ENCODE data around the gene OR2AG2.

Gene OR2AG2

DNA sequence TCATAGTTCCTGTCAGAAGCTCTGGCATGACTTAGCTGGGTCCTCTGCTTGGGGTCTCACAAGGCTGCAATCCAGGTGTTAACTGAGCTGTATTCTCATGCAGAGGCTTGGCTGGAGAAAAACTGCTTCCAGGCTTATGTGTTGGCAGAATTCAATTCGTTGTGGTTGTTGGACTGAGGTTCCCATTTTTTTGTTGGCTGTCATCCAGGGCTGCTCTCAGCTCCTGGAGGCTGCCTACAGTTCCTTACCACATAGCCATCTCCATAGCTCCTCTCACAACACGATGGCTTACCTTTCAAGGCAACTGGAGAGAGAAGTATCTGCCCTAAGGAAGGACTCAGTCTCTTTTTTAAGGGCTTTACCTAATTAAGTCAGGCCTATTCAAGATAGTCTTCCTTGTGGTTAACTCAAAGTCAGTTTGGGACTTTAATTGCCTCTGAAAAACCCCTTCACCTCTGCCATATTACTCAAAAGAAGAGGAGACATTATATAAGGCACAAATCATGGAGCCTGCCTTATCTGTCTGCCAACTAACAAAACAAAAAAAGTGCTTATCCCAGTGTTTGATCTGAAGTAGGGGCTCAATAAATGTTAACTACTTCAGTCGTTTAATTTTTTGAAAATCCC, 35.2 kb downstream of the OR2AG2 start:
- no peak overlapping the region for H3K9ac ChIP-seq (ENCODE audit: low read length)
- TF ChIP-seq, protein P1, sequence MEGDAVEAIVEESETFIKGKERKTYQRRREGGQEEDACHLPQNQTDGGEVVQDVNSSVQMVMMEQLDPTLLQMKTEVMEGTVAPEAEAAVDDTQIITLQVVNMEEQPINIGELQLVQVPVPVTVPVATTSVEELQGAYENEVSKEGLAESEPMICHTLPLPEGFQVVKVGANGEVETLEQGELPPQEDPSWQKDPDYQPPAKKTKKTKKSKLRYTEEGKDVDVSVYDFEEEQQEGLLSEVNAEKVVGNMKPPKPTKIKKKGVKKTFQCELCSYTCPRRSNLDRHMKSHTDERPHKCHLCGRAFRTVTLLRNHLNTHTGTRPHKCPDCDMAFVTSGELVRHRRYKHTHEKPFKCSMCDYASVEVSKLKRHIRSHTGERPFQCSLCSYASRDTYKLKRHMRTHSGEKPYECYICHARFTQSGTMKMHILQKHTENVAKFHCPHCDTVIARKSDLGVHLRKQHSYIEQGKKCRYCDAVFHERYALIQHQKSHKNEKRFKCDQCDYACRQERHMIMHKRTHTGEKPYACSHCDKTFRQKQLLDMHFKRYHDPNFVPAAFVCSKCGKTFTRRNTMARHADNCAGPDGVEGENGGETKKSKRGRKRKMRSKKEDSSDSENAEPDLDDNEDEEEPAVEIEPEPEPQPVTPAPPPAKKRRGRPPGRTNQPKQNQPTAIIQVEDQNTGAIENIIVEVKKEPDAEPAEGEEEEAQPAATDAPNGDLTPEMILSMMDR (IDR thresholded peaks at IDR 0.05; ENCODE audit: low read depth, low read length): no peak
- no peak for TF ChIP-seq EZH2phosphoT487 (IDR thresholded peaks at IDR 0.05; ENCODE audit: low read depth)
- peaks cover 12% of the 10 kb centered on the region; the same call in 1 of the 2 replicates for H3K27me3 ChIP-seq (ENCODE audit: low read depth, low read length)
- H3K4me1 ChIP-seq (ENCODE audit: low read length): peaks cover 29% of the 10 kb centered on the region
- no peaks in the 10 kb centered on the region for H3K79me2 ChIP-seq (ENCODE audit: low read length)
- no peak overlapping the region for H3K27ac ChIP-seq (ENCODE audit: low read length)
- H3K4me2 ChIP-seq (ENCODE audit: low read length): peak overlapping the region; percentile 43
- H4K20me1 ChIP-seq (ENCODE audit: insufficient read depth, low read length): no peaks in the 10 kb centered on the region
- no peaks in the 10 kb centered on the region for H3K36me3 ChIP-seq (replicated peaks; ENCODE audit: low read depth, low read length)
- no peaks in the 10 kb centered on the region for H3K9me3 ChIP-seq (ENCODE audit: insufficient read depth, low read length)
- H2AFZ ChIP-seq (ENCODE audit: low read depth, low read length): no peak overlapping the region
- no peak overlapping the region for H3K4me3 ChIP-seq (ENCODE audit: low read length)

DNA sequence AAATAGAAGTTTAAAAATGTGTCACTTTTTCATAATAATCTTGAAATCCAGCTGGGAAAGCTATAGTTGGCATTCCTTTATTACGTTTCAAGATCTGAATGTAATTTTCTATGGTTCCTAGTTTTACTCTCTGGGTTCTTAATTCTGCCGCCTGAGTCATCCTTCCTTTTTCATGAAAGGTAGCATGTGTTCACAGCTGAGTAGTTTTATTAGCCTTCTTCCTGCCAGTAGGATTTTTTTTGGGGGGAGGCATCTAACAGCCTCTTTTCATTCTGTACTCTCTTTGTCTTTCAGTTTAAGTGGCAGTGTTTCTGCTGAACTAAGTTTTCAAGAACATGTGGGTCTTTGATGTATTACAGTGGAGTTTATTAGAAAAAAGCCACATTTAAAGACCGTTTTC, 36.5 kb downstream of the OR2AG2 start:
- Histone ChIP-seq H3K36me3 (replicated peaks; ENCODE audit: low read depth, low read length) (no peaks in the 10 kb centered on the region), H3K4me3 (ENCODE audit: low read length) (no peak overlapping the region), H3K27ac (ENCODE audit: low read length) (no peak overlapping the region), H3K9ac (ENCODE audit: low read length) (no peak overlapping the region), H3K27me3 (ENCODE audit: low read depth, low read length) (peaks cover 12% of the 10 kb centered on the region; the same call in 1 of the 2 replicates), H4K20me1 (ENCODE audit: insufficient read depth, low read length) (no peaks in the 10 kb centered on the region), H3K79me2 (ENCODE audit: low read length) (no peaks in the 10 kb centered on the region), H2AFZ (ENCODE audit: low read depth, low read length) (no peak overlapping the region), H3K4me1 (ENCODE audit: low read length) (peaks cover 29% of the 10 kb centered on the region), H3K9me3 (ENCODE audit: insufficient read depth, low read length) (no peaks in the 10 kb centered on the region), H3K4me2 (ENCODE audit: low read length) (0 out of 2 replicates have a peak overlapping the region, but pooled peaks have one; percentile 5)
- TF ChIP-seq, protein P1 (IDR thresholded peaks at IDR 0.05; ENCODE audit: low read depth, low read length): no peak
- TF ChIP-seq EZH2phosphoT487 (IDR thresholded peaks at IDR 0.05; ENCODE audit: low read depth): no peak

DNA sequence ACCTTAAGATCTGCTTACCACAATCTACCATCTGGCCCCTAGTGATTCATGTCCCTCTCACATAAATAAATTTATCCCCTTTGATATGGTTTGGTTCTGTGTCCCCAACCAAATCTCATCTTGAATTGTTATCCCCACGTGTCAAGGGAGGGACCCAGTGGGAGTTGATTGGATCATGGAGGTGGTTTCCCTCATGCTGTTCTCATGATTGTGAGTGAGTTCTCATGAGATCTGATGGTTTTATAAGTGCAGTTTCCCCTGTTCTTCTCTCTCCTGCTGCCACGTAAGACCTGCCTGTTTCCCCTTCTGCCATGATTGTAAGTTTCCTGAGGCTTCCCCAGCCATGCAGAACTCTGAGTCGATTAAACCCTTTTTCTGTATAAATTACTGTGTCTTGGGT, 37.2 kb downstream of the OR2AG2 start:
- Histone ChIP-seq H2AFZ (ENCODE audit: low read depth, low read length) (no peak overlapping the region), H3K9me3 (ENCODE audit: insufficient read depth, low read length) (no peaks in the 10 kb centered on the region), H3K36me3 (replicated peaks; ENCODE audit: low read depth, low read length) (no peaks in the 10 kb centered on the region), H4K20me1 (ENCODE audit: insufficient read depth, low read length) (no peaks in the 10 kb centered on the region), H3K9ac (ENCODE audit: low read length) (no peak overlapping the region), H3K4me1 (ENCODE audit: low read length) (peaks cover 29% of the 10 kb centered on the region), H3K79me2 (ENCODE audit: low read length) (no peaks in the 10 kb centered on the region), H3K4me3 (ENCODE audit: low read length) (no peak overlapping the region), H3K27ac (ENCODE audit: low read length) (no peak overlapping the region), H3K4me2 (ENCODE audit: low read length) (no peak overlapping the region), H3K27me3 (ENCODE audit: low read depth, low read length) (peaks cover 12% of the 10 kb centered on the region; the same call in 1 of the 2 replicates)
- TF ChIP-seq, protein P1 (IDR thresholded peaks at IDR 0.05; ENCODE audit: low read depth, low read length): no peak
- no peak for TF ChIP-seq EZH2phosphoT487 (IDR thresholded peaks at IDR 0.05; ENCODE audit: low read depth)

DNA sequence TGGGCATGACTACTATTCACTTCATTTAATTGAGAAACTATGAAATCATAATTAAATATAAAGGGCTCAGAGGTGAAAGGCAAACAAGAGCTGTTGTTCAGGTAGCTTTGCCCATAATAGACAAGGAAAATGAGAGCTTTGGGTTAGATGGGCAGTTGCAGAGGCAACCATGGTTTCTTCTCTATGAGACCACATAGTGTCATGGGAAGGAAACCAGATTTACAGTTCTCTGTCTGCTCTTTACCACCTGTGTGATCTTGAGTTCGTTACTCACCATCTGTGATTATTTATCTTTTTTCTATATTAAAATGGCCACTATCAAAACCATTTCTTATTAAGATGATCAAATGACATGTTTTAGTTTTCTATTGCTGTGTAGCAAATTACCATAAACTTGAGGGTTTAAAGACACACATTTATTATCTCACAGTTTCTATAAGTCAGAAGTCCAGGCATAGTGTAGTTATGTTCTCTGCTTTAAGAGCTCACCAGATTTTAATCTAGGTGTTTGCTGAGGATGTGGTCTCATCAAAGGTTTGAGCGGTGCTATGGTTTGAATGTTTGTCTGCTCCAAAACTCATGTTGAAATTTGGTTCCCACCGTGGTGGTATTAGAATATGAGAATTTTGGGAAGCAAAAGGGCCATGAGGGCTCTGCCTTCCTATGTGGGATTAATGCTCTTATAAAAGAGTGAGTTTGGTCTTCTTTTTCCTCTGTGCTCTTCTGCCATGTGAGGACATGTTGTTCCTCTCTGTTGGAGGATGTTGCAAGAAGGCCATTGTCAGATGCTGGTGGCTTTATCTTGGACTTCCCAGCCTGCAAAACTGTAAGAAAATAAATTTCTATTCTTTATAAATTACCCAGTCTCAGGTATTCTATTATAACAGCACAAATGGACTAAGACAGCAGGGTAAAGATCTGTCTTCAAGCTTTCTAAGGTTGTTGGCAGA, 38.2 kb downstream of the OR2AG2 start:
- no peaks in the 10 kb centered on the region for H3K9me3 ChIP-seq (ENCODE audit: insufficient read depth, low read length)
- H3K27ac ChIP-seq (ENCODE audit: low read length): no peak overlapping the region
- H3K36me3 ChIP-seq (replicated peaks; ENCODE audit: low read depth, low read length): no peaks in the 10 kb centered on the region
- H3K4me2 ChIP-seq (ENCODE audit: low read length): no peak overlapping the region
- no peak overlapping the region for H3K9ac ChIP-seq (ENCODE audit: low read length)
- peaks cover 29% of the 10 kb centered on the region for H3K4me1 ChIP-seq (ENCODE audit: low read length)
- no peaks in the 10 kb centered on the region for H4K20me1 ChIP-seq (ENCODE audit: insufficient read depth, low read length)
- H3K79me2 ChIP-seq (ENCODE audit: low read length): no peaks in the 10 kb centered on the region
- H3K27me3 ChIP-seq (ENCODE audit: low read depth, low read length): peaks cover 12% of the 10 kb centered on the region
- H2AFZ ChIP-seq (ENCODE audit: low read depth, low read length): no peak overlapping the region
- H3K4me3 ChIP-seq (ENCODE audit: low read length): no peak overlapping the region
- TF ChIP-seq, protein P1 (IDR thresholded peaks at IDR 0.05; ENCODE audit: low read depth, low read length): no peak
- TF ChIP-seq EZH2phosphoT487 (IDR thresholded peaks at IDR 0.05; ENCODE audit: low read depth): no peak

Data from OCI-LY3 (cell line).